ENCODE results near the gene SPP2. TPM values are rescaled to one million over a fixed set of nuclear protein-coding genes. Genes with fewer than 3 reads are reported as not detected.
A peak's percentile ranks its signal among the peaks of the same experiment; 100 is the strongest.

SPP2 gene
- total and polyA plus RNA-seq, 2 experiments from 2014 or later: not detected

GRCh38 chr2:234078129-234078528 is 27.6 kb downstream of the SPP2 start:
- no peak overlapping the region for H3K4me2 ChIP-seq (ENCODE audit: unreplicated experiment)
- H3K27me3 ChIP-seq (replicated peaks; ENCODE audit: insufficient read depth): peaks cover 20% of the 10 kb centered on the region; the same call in 1 of the 2 replicates
- H3K27ac ChIP-seq: no peak overlapping the region
- no peaks in the 10 kb centered on the region for H3K79me2 ChIP-seq (ENCODE audit: insufficient read depth)
- H3F3A ChIP-seq (ENCODE audit: insufficient read depth): no peaks in the 10 kb centered on the region
- WGBS, 2 experiments (ENCODE audit: low coverage in 1 of 2, low lambda C conversion rate in 2 of 2, missing lambda C conversion rate in 2 of 2): 7% methylated on average over 2 of the region's 2 CpGs
- H2AFZ ChIP-seq: no peak overlapping the region
- DNase-seq: no peak
- in situ Hi-C loops (cut with MboI): no loop called here
- no peaks in the 10 kb centered on the region for H3K9me3 ChIP-seq (ENCODE audit: low read depth)
- no peaks in the 10 kb centered on the region for H3K36me3 ChIP-seq (ENCODE audit: low read depth)
- H3K9me2 ChIP-seq (ENCODE audit: insufficient read depth): no peaks in the 10 kb centered on the region
- no peak overlapping the region for H3K9ac ChIP-seq
- H3K4me3 ChIP-seq: no peak overlapping the region
- TF ChIP-seq EZH2 (IDR thresholded peaks at IDR 0.05; ENCODE audit: insufficient read depth, poor library complexity, severe bottlenecking): no peak
- TF ChIP-seq EZH2phosphoT487 (IDR thresholded peaks at IDR 0.05; ENCODE audit: insufficient read depth, low read depth): no peak
- H3K4me1 ChIP-seq (ENCODE audit: insufficient read depth): no peaks in the 10 kb centered on the region
- H4K20me1 ChIP-seq (ENCODE audit: insufficient read depth): no peaks in the 10 kb centered on the region

- no peak for DNase-seq
- in situ Hi-C loops (cut with MboI): no loop called here
- no peaks in the 10 kb centered on the region for H4K20me1 ChIP-seq (ENCODE audit: insufficient read depth)
- H3K79me2 ChIP-seq (ENCODE audit: insufficient read depth): no peaks in the 10 kb centered on the region
- H3K4me3 ChIP-seq: no peak overlapping the region
- no peak overlapping the region for H3K4me2 ChIP-seq (ENCODE audit: unreplicated experiment)
- H3F3A ChIP-seq (ENCODE audit: insufficient read depth): no peaks in the 10 kb centered on the region
- H3K36me3 ChIP-seq (ENCODE audit: low read depth): no peaks in the 10 kb centered on the region
- H3K27me3 ChIP-seq (replicated peaks; ENCODE audit: insufficient read depth): peaks cover 38% of the 10 kb centered on the region
- H3K27ac ChIP-seq: no peak overlapping the region
- no peaks in the 10 kb centered on the region for H3K9me3 ChIP-seq (ENCODE audit: low read depth)
- H2AFZ ChIP-seq: no peak overlapping the region
- no peak for TF ChIP-seq EZH2phosphoT487 (IDR thresholded peaks at IDR 0.05; ENCODE audit: insufficient read depth, low read depth)
- no peak for TF ChIP-seq EZH2 (IDR thresholded peaks at IDR 0.05; ENCODE audit: insufficient read depth, poor library complexity, severe bottlenecking)
- no peak overlapping the region for H3K9ac ChIP-seq
- WGBS, 2 experiments (ENCODE audit: low coverage in 1 of 2, low lambda C conversion rate in 2 of 2, missing lambda C conversion rate in 2 of 2): 47 to 50% methylated on average over 15 of the region's 15 CpGs
- H3K9me2 ChIP-seq (ENCODE audit: insufficient read depth): no peaks in the 10 kb centered on the region
- H3K4me1 ChIP-seq (ENCODE audit: insufficient read depth): no peaks in the 10 kb centered on the region
Measured at GRCh38 chr2:234081970-234082822, 31.7 kb downstream of the SPP2 start.

- no peaks in the 10 kb centered on the region for H3K9me3 ChIP-seq (ENCODE audit: low read depth)
- 51 to 52% methylated on average over 7 of the region's 7 CpGs for WGBS, 2 experiments (ENCODE audit: low coverage in 1 of 2, low lambda C conversion rate in 2 of 2, missing lambda C conversion rate in 2 of 2)
- H3K36me3 ChIP-seq (ENCODE audit: low read depth): no peaks in the 10 kb centered on the region
- H3K79me2 ChIP-seq (ENCODE audit: insufficient read depth): no peaks in the 10 kb centered on the region
- no peak overlapping the region for H3K27ac ChIP-seq
- no peaks in the 10 kb centered on the region for H3F3A ChIP-seq (ENCODE audit: insufficient read depth)
- no peak overlapping the region for H3K4me2 ChIP-seq (ENCODE audit: unreplicated experiment)
- TF ChIP-seq EZH2phosphoT487 (IDR thresholded peaks at IDR 0.05; ENCODE audit: insufficient read depth, low read depth): no peak
- TF ChIP-seq EZH2 (IDR thresholded peaks at IDR 0.05; ENCODE audit: insufficient read depth, poor library complexity, severe bottlenecking): no peak
- H4K20me1 ChIP-seq (ENCODE audit: insufficient read depth): no peaks in the 10 kb centered on the region
- no peak overlapping the region for H3K4me3 ChIP-seq
- no peak overlapping the region for H2AFZ ChIP-seq
- no peak for DNase-seq
- H3K27me3 ChIP-seq (replicated peaks; ENCODE audit: insufficient read depth): peaks cover 33% of the 10 kb centered on the region
- no peaks in the 10 kb centered on the region for H3K4me1 ChIP-seq (ENCODE audit: insufficient read depth)
- no peak overlapping the region for H3K9ac ChIP-seq
- in situ Hi-C loops (cut with MboI): no loop called here
- no peaks in the 10 kb centered on the region for H3K9me2 ChIP-seq (ENCODE audit: insufficient read depth)
Measured at GRCh38 chr2:234083572-234084348, 33.3 kb downstream of the SPP2 start.

- Histone ChIP-seq H3K79me2 (ENCODE audit: insufficient read depth) (no peaks in the 10 kb centered on the region), H3K9ac (no peak overlapping the region), H3K27me3 (replicated peaks; ENCODE audit: insufficient read depth) (peaks cover 4% of the 10 kb centered on the region; the same call in 1 of the 2 replicates), H3K4me1 (ENCODE audit: insufficient read depth) (no peaks in the 10 kb centered on the region), H3K4me3 (no peak overlapping the region), H3K36me3 (ENCODE audit: low read depth) (no peaks in the 10 kb centered on the region), H3F3A (ENCODE audit: insufficient read depth) (no peaks in the 10 kb centered on the region), H3K9me2 (ENCODE audit: insufficient read depth) (no peaks in the 10 kb centered on the region), H3K4me2 (ENCODE audit: unreplicated experiment) (peak overlapping the region; percentile 11), H4K20me1 (ENCODE audit: insufficient read depth) (no peaks in the 10 kb centered on the region), H3K27ac (no peak overlapping the region), H3K9me3 (ENCODE audit: low read depth) (no peaks in the 10 kb centered on the region), H2AFZ (peak overlapping the region; percentile 38; the same call in 1 of the 2 replicates)
- in situ Hi-C loops (cut with MboI): no loop called here
- WGBS, 2 experiments (ENCODE audit: low coverage in 1 of 2, low lambda C conversion rate in 2 of 2, missing lambda C conversion rate in 2 of 2): 12 to 17% methylated on average over 5 of the region's 5 CpGs
- TF ChIP-seq EZH2phosphoT487 (IDR thresholded peaks at IDR 0.05; ENCODE audit: insufficient read depth, low read depth): no peak
- TF ChIP-seq EZH2 (IDR thresholded peaks at IDR 0.05; ENCODE audit: insufficient read depth, poor library complexity, severe bottlenecking): no peak
- DNase-seq: peak; percentile 15
Measured at GRCh38 chr2:234091432-234091879, 41.0 kb downstream of the SPP2 start.

Data from GM23248 (cell line).